HEK293 (cell line): ENCODE results near the gene CELSR1.

Source experiments
- CTCF ChIA-PET: fragments of 350-600 bp; formaldehyde crosslinking; extraction: SDS; loops from one replicate; lab custom pipeline; 2021; ENCODE audit warnings: antibody characterized with exemption; lab: Yijun Ruan, JAX
- POLR2A ChIA-PET: fragments of 300-600 bp; formaldehyde crosslinking; extraction: SDS; loops from one replicate; lab custom pipeline; 2020; ENCODE audit warnings: antibody characterized with exemption, inconsistent platforms; lab: Yijun Ruan, JAX
- H3K27ac ChIP-seq: fragments of 200-500 bp; sonication (Bioruptor generic); 2 replicates; pipeline ENCODE4 v1.5.1; 2014; ENCODE audit warnings: low read depth, low read length, control low read depth, inconsistent platforms; ENCODE audit errors: extremely low read depth
- H3K36me3 ChIP-seq, 2 experiments: fragments of 200-500 bp in 1 of 2; sonication (Bioruptor generic) in 1 of 2; 1 replicate in 1 of 2; 2 replicates in 1 of 2; pipeline ENCODE4 v1.5.1; 2014 to 2017; ENCODE audit warnings: inconsistent platforms in 2 of 2, low read length in 2 of 2; ENCODE audit not compliant: control insufficient read depth in 2 of 2, insufficient read depth in 1 of 2
- H3K4me1 ChIP-seq: fragments of 200-500 bp; sonication (Bioruptor generic); 2 replicates; pipeline ENCODE4 v1.5.1; 2014; ENCODE audit warnings: mild to moderate bottlenecking, low read length, inconsistent platforms; ENCODE audit not compliant: control insufficient read depth, insufficient read depth
- H3K4me3 ChIP-seq: 2 replicates; pipeline ENCODE4 v1.5.1; 2011; ENCODE audit warnings: low read depth, mild to moderate bottlenecking, control low read depth, low read length, moderate library complexity
- H3K9me3 ChIP-seq: fragments of 200-500 bp; sonication (Bioruptor generic); 2 replicates; pipeline ENCODE4 v1.5.1; 2014; ENCODE audit warnings: low read depth, low read length, inconsistent platforms; ENCODE audit not compliant: control insufficient read depth, insufficient read depth
- ATF2 ChIP-seq: fragments of 450-650 bp; formaldehyde crosslinking; IDR thresholded peaks from 2 replicates; pipeline ENCODE4 v1.5.1; 2016; ENCODE audit warnings: missing biosample characterization, missing genetic modification characterization, low read depth
- CTCF ChIP-seq: fragments of 450-650 bp; formaldehyde crosslinking; IDR thresholded peaks from 2 replicates; pipeline ENCODE4 v1.5.1; 2016; ENCODE audit warnings: missing biosample characterization, missing genetic modification characterization
- INSM2 ChIP-seq: fragments of 450-650 bp; formaldehyde crosslinking; IDR thresholded peaks from 2 replicates; pipeline ENCODE4 v1.5.1; 2016; ENCODE audit warnings: missing biosample characterization, missing genetic modification characterization
- KLF10 ChIP-seq: fragments of 450-650 bp; IDR thresholded peaks from 2 replicates; pipeline ENCODE4 v1.5.1; 2018; ENCODE audit warnings: missing biosample characterization, mild to moderate bottlenecking, missing genetic modification characterization
- OVOL3 ChIP-seq: fragments of 450-650 bp; formaldehyde crosslinking; IDR thresholded peaks from 2 replicates; pipeline ENCODE4 v1.5.1; 2016; ENCODE audit warnings: missing biosample characterization, missing genetic modification characterization
- SETDB1 ChIP-seq: IDR thresholded peaks from one replicate; pipeline ENCODE4 v1.6.1; 2017; ENCODE audit warnings: mild to moderate bottlenecking, low read length, moderate library complexity, mixed read lengths; ENCODE audit not compliant: insufficient read length
- ZBTB48 ChIP-seq: fragments of 450-650 bp; formaldehyde crosslinking; IDR thresholded peaks from 2 replicates; pipeline ENCODE4 v1.5.1; 2016; ENCODE audit warnings: missing biosample characterization, missing genetic modification characterization
- ZBTB49 ChIP-seq: fragments of 450-650 bp; formaldehyde crosslinking; IDR thresholded peaks from 2 replicates; pipeline ENCODE4 v1.5.1; 2016; ENCODE audit warnings: missing biosample characterization, missing genetic modification characterization, low read depth
- ZNF10 ChIP-seq: fragments of 450-650 bp; formaldehyde crosslinking; IDR thresholded peaks from 2 replicates; pipeline ENCODE4 v1.5.1; 2017; ENCODE audit warnings: missing biosample characterization, missing genetic modification characterization
- ZNF140 ChIP-seq: fragments of 450-650 bp; formaldehyde crosslinking; IDR thresholded peaks from 2 replicates; pipeline ENCODE4 v1.5.1; 2016; ENCODE audit warnings: missing biosample characterization, missing genetic modification characterization
- ZNF19 ChIP-seq: fragments of 450-650 bp; formaldehyde crosslinking; IDR thresholded peaks from 2 replicates; pipeline ENCODE4; 2016; ENCODE audit warnings: missing biosample characterization, missing genetic modification characterization, low read depth
- ZNF202 ChIP-seq: fragments of 450-650 bp; formaldehyde crosslinking; IDR thresholded peaks from 2 replicates; pipeline ENCODE4 v1.5.1; 2016; ENCODE audit warnings: missing biosample characterization, missing genetic modification characterization, borderline replicate concordance
- ZNF248 ChIP-seq: fragments of 450-650 bp; formaldehyde crosslinking; IDR thresholded peaks from 2 replicates; pipeline ENCODE4 v1.5.1; 2017; ENCODE audit warnings: missing biosample characterization, missing genetic modification characterization
- ZNF324 ChIP-seq: fragments of 450-650 bp; formaldehyde crosslinking; IDR thresholded peaks from 2 replicates; pipeline ENCODE4 v1.5.1; 2016; ENCODE audit warnings: missing biosample characterization, missing genetic modification characterization
- ZNF394 ChIP-seq: fragments of 450-650 bp; formaldehyde crosslinking; IDR thresholded peaks from 2 replicates; pipeline ENCODE4 v1.5.1; 2016; ENCODE audit warnings: missing biosample characterization, missing genetic modification characterization, mild to moderate bottlenecking, moderate library complexity, borderline replicate concordance
- ZNF404 ChIP-seq: fragments of 450-650 bp; formaldehyde crosslinking; IDR thresholded peaks from 2 replicates; pipeline ENCODE4 v1.5.1; 2017; ENCODE audit warnings: missing biosample characterization, missing genetic modification characterization
- ZNF426 ChIP-seq: fragments of 450-650 bp; formaldehyde crosslinking; IDR thresholded peaks from 2 replicates; pipeline ENCODE4 v1.5.1; 2017; ENCODE audit warnings: missing biosample characterization, missing genetic modification characterization, mild to moderate bottlenecking, inconsistent platforms, moderate library complexity
- ZNF555 ChIP-seq: fragments of 450-650 bp; formaldehyde crosslinking; conservative IDR thresholded peaks from 2 replicates; pipeline ENCODE4 v1.5.1; 2017; ENCODE audit warnings: missing biosample characterization, mild to moderate bottlenecking, missing genetic modification characterization, inconsistent platforms
- ZNF600 ChIP-seq: fragments of 450-650 bp; formaldehyde crosslinking; IDR thresholded peaks from 2 replicates; pipeline ENCODE4 v1.5.1; 2016; ENCODE audit warnings: missing biosample characterization, missing genetic modification characterization
- ZNF621 ChIP-seq: fragments of 450-650 bp; formaldehyde crosslinking; IDR thresholded peaks from 2 replicates; pipeline ENCODE4 v1.5.1; 2017; ENCODE audit warnings: missing biosample characterization, missing genetic modification characterization
- ZNF707 ChIP-seq: fragments of 450-650 bp; formaldehyde crosslinking; IDR thresholded peaks from 2 replicates; pipeline ENCODE4 v1.5.1; 2016; ENCODE audit warnings: missing biosample characterization, missing genetic modification characterization
- ZNF837 ChIP-seq: fragments of 450-650 bp; formaldehyde crosslinking; IDR thresholded peaks from 2 replicates; pipeline ENCODE4 v1.5.1; 2016; ENCODE audit warnings: missing biosample characterization, missing genetic modification characterization
- ZSCAN16 ChIP-seq: fragments of 450-650 bp; formaldehyde crosslinking; IDR thresholded peaks from 2 replicates; pipeline ENCODE4 v1.5.1; 2016; ENCODE audit warnings: missing biosample characterization, missing genetic modification characterization
- ZSCAN23 ChIP-seq: fragments of 450-650 bp; formaldehyde crosslinking; IDR thresholded peaks from 2 replicates; pipeline ENCODE4 v1.5.1; 2016; ENCODE audit warnings: missing biosample characterization, missing genetic modification characterization

CELSR1 gene

GRCh38 chr22:46349681-46350080, 187.7 kb downstream of the CELSR1 start (continued):
- TF ChIP-seq ATF2 (tag by site-specific recombination) (no peak), ZSCAN23 (tag by site-specific recombination) (no peak), ZNF202 (tag by site-specific recombination) (no peak)

GRCh38 chr22:46349238-46349637, 188.2 kb downstream of the CELSR1 start:
- peaks cover 6% of the 10 kb centered on the region; the same call in 1 of the 2 replicates for H3K4me1 ChIP-seq
- POLR2A ChIA-PET = interaction anchor here (1.0 kb wide), 1 partner anchor 14 kb away, joined by 3 read pairs; the partner anchor contains the start of gene TRMU
- CTCF ChIA-PET = interaction anchor here (0.7 kb wide), 1 partner anchor 355 kb away, joined by 3 read pairs; no protein-coding TSS in a partner anchor
- no peaks in the 10 kb centered on the region for H3K9me3 ChIP-seq
- peaks cover 52 to 99% of the 10 kb centered on the region in 2 experiments for H3K36me3 ChIP-seq
- no peak for TF ChIP-seq ZNF10 (tag by site-specific recombination)
- TF ChIP-seq, all 188 proteins: peak for 0
- Histone ChIP-seq H3K4me3 (no peak overlapping the region), H3K27ac (no peak overlapping the region)

- Histone ChIP-seq H3K4me3 (no peak overlapping the region), H3K36me3 (peaks cover 63 to 99% of the 10 kb centered on the region in 2 experiments), H3K4me1 (peaks cover 6% of the 10 kb centered on the region; the same call in 1 of the 2 replicates), H3K27ac (no peak overlapping the region), H3K9me3 (no peaks in the 10 kb centered on the region)
- CTCF ChIA-PET = no interaction called here
- no peak for TF ChIP-seq ZNF426 (tag by site-specific recombination)
- TF ChIP-seq ZNF394 (tag by site-specific recombination) = no peak
- no peak for TF ChIP-seq ZNF837 (tag by site-specific recombination)
- TF ChIP-seq ZNF621 = no peak
- TF ChIP-seq ZNF404 (tag by site-specific recombination) = no peak
- TF ChIP-seq ZNF248 (tag by site-specific recombination) = no peak
- TF ChIP-seq ZSCAN16 = no peak
- TF ChIP-seq CTCF = no peak
- POLR2A ChIA-PET = no interaction called here
Observed at GRCh38 chr22:46348099-46348695, 189.2 kb downstream of the CELSR1 start.

GRCh38 chr22:46347646-46348045, 189.8 kb downstream of the CELSR1 start:
- Histone ChIP-seq H3K9me3 (no peaks in the 10 kb centered on the region), H3K27ac (no peak overlapping the region), H3K4me3 (no peak overlapping the region), H3K4me1 (peaks cover 1% of the 10 kb centered on the region; the same call in 1 of the 2 replicates), H3K36me3 (peaks cover 67 to 99% of the 10 kb centered on the region in 2 experiments)
- ChIA-PET POLR2A (no interaction called here), CTCF (interaction anchor here (0.9 kb wide), 1 partner anchor 20 kb away, joined by 3 read pairs; no protein-coding TSS in a partner anchor)
- TF ChIP-seq ZNF324 = no peak
- TF ChIP-seq SETDB1 = no peak
- no peak for TF ChIP-seq ZNF19 (tag by site-specific recombination)
- TF ChIP-seq ZBTB48 = no peak
- no peak for TF ChIP-seq ZNF600 (tag by site-specific recombination)
- no peak for TF ChIP-seq ZBTB49
- no peak for TF ChIP-seq ZNF140 (tag by site-specific recombination)
- no peak for TF ChIP-seq ZNF707 (tag by site-specific recombination)
- no peak for TF ChIP-seq ZNF555
- TF ChIP-seq INSM2 (tag by site-specific recombination) = no peak
- no peak for TF ChIP-seq OVOL3 (tag by site-specific recombination)
- no peak for TF ChIP-seq KLF10 (tag by site-specific recombination)
